SK-N-SH (cell line): ENCODE data around the gene AUTS2. TPM values are rescaled to one million over a fixed set of nuclear protein-coding genes. Genes with fewer than 3 reads are reported as not detected.

Source experiments
- CTCF ChIA-PET: fragments of 300-600, 350-600 bp; formaldehyde crosslinking; extraction: SDS; loops from one replicate; lab custom pipeline; 2021; lab: Yijun Ruan, JAX
- POLR2A ChIA-PET: fragments of 350-600 bp; sonication (Branson Sonifier 250); formaldehyde crosslinking; extraction: SDS; loops from one replicate; lab custom pipeline; 2020; ENCODE audit warnings: antibody characterized with exemption, inconsistent platforms; lab: Yijun Ruan, JAX
- DNase-seq: peaks from one replicate; pipeline ENCODE4 v3.0.0; 2012
- H2AFZ ChIP-seq: fragments of 200-600 bp; sonication (generic); 2 replicates; pipeline ENCODE4 v1.8.1; 2016; ENCODE audit warnings: antibody characterized with exemption, mild to moderate bottlenecking, low read depth
- H3F3A ChIP-seq: fragments of 200-600 bp; sonication (generic); replicated peaks from 2 replicates; pipeline ENCODE3; 2016; ENCODE audit warnings: antibody characterized with exemption, mild to moderate bottlenecking; ENCODE audit not compliant: insufficient read depth
- H3K27ac ChIP-seq, 2 experiments: fragments of 200-500 bp in 1 of 2; fragments of 200-600 bp in 1 of 2; sonication (Bioruptor generic) in 1 of 2; sonication (generic), shearing (Covaris generic) in 1 of 2; 2 replicates each; pipeline versions ENCODE4 v1.5.1 to v1.6.1; 2014 to 2016; ENCODE audit warnings: low read depth in 2 of 2, inconsistent platforms in 1 of 2, low read length in 1 of 2, mild to moderate bottlenecking in 1 of 2, mixed read lengths in 1 of 2
- H3K27me3 ChIP-seq: fragments of 200-600 bp; sonication (generic), shearing (Covaris generic); 2 replicates; pipeline ENCODE4 v1.6.1; 2016; ENCODE audit warnings: mixed run types; ENCODE audit not compliant: insufficient read depth
- H3K36me3 ChIP-seq, 2 experiments: fragments of 200-500 bp in 1 of 2; fragments of 200-600 bp in 1 of 2; sonication (Bioruptor generic) in 1 of 2; sonication (generic) in 1 of 2; replicated peaks in 1 of 2; 2 replicates each; pipeline versions ENCODE3 to v1.5.1; 2014 to 2016; ENCODE audit warnings: low read length in 1 of 2, mild to moderate bottlenecking in 1 of 2; ENCODE audit not compliant: insufficient read depth in 2 of 2, control insufficient read depth in 1 of 2
- H3K4me1 ChIP-seq, 2 experiments: fragments of 200-500 bp in 1 of 2; fragments of 200-600 bp in 1 of 2; sonication (Bioruptor generic) in 1 of 2; sonication (generic), shearing (Covaris generic) in 1 of 2; 2 replicates each; pipeline versions ENCODE4 v1.5.1 to v1.6.1; 2014 to 2016; ENCODE audit warnings: low read depth in 1 of 2, low read length in 1 of 2, mixed run types in 1 of 2; ENCODE audit not compliant: insufficient read depth in 2 of 2, control insufficient read depth in 1 of 2
- H3K4me2 ChIP-seq: fragments of 200-600 bp; sonication (generic), shearing (Covaris generic); 2 replicates; pipeline ENCODE4 v1.6.1; 2017; ENCODE audit warnings: mixed run types
- H3K4me3 ChIP-seq, 2 experiments: fragments of 200-500 bp in 1 of 2; fragments of 200-600 bp in 1 of 2; sonication (Bioruptor generic) in 1 of 2; sonication (generic), shearing (Covaris generic) in 1 of 2; 2 replicates each; pipeline versions ENCODE4 v1.5.1 to v1.8.1; 2014 to 2016; ENCODE audit warnings: low read depth in 2 of 2, inconsistent platforms in 1 of 2, low read length in 1 of 2, mild to moderate bottlenecking in 1 of 2, mixed read lengths in 1 of 2, moderate library complexity in 1 of 2
- H3K79me2 ChIP-seq: fragments of 200-600 bp; sonication (generic); 2 replicates; pipeline ENCODE4 v1.8.1; 2017; ENCODE audit warnings: mild to moderate bottlenecking; ENCODE audit not compliant: insufficient read depth
- H3K9ac ChIP-seq: fragments of 200-600 bp; sonication (generic); 2 replicates; pipeline ENCODE4 v1.6.1; 2017; ENCODE audit warnings: mixed run types
- H3K9me2 ChIP-seq: fragments of 200-600 bp; sonication (generic); 2 replicates; pipeline ENCODE4 v1.6.1; 2017; ENCODE audit warnings: mixed run types
- H3K9me3 ChIP-seq: fragments of 200-600 bp; sonication (generic); 2 replicates; pipeline ENCODE4 v1.6.1; 2017; ENCODE audit warnings: mixed run types, mild to moderate bottlenecking, moderate library complexity
- H4K20me1 ChIP-seq: fragments of 200-600 bp; sonication (generic); 2 replicates; pipeline ENCODE4 v1.6.1; 2017; ENCODE audit warnings: mild to moderate bottlenecking, mixed run types; ENCODE audit not compliant: insufficient read depth
- EZH2phosphoT487 ChIP-seq: fragments of 200-600 bp; sonication (generic); IDR thresholded peaks from 2 replicates; pipeline ENCODE4 v1.6.1; 2017; ENCODE audit warnings: low read depth, mixed run types, mild to moderate bottlenecking, antibody characterized with exemption, moderate library complexity, borderline replicate concordance
- FOSL2 ChIP-seq: IDR thresholded peaks from 2 replicates; pipeline ENCODE4 v1.4.0; 2012; ENCODE audit warnings: low read depth, mild to moderate bottlenecking, moderate library complexity, borderline replicate concordance
- GABPA ChIP-seq: IDR thresholded peaks from 2 replicates; pipeline ENCODE4 v1.4.0; 2012; ENCODE audit warnings: low read depth, mild to moderate bottlenecking
- IRF3 ChIP-seq: fragments of 150-350 bp; IDR thresholded peaks from 2 replicates; pipeline ENCODE4 v1.6.1; 2016; ENCODE audit warnings: mild to moderate bottlenecking, low read depth, low read length
- MAX ChIP-seq: IDR thresholded peaks from 2 replicates; pipeline ENCODE4 v1.4.0; 2012; ENCODE audit warnings: low read depth
- NFIC ChIP-seq: IDR thresholded peaks from 2 replicates; pipeline ENCODE4 v1.4.0; 2012; ENCODE audit warnings: borderline replicate concordance
- NRF1 ChIP-seq: IDR thresholded peaks from 2 replicates; pipeline ENCODE4 v1.6.1; 2012; ENCODE audit warnings: low read depth, mild to moderate bottlenecking, low read length
- PBX3 ChIP-seq: IDR thresholded peaks from 2 replicates; pipeline ENCODE4; 2012
- REST ChIP-seq: IDR thresholded peaks from 2 replicates; pipeline ENCODE4 v1.6.1; 2012; ENCODE audit warnings: mild to moderate bottlenecking, low read depth, low read length, moderate library complexity
- RFX5 ChIP-seq: IDR thresholded peaks from 2 replicates; pipeline ENCODE4 v1.6.1; 2012; ENCODE audit warnings: mild to moderate bottlenecking, improper control_type of control experiment, low read length
- SIN3A ChIP-seq: IDR thresholded peaks from 2 replicates; pipeline ENCODE4 v1.6.1; 2012; ENCODE audit warnings: low read depth, mild to moderate bottlenecking, low read length, moderate library complexity, borderline replicate concordance
- SMC3 ChIP-seq: IDR thresholded peaks from 2 replicates; pipeline ENCODE4 v1.6.1; 2012; ENCODE audit warnings: low read depth, low read length, improper control_type of control experiment
- TEAD4 ChIP-seq: IDR thresholded peaks from 2 replicates; pipeline ENCODE4 v1.4.0; 2012; ENCODE audit warnings: mild to moderate bottlenecking, borderline replicate concordance; ENCODE audit not compliant: insufficient read depth
- USF1 ChIP-seq: IDR thresholded peaks from 2 replicates; pipeline ENCODE4 v1.4.0; 2012; ENCODE audit warnings: low read depth, borderline replicate concordance
- USF2 ChIP-seq: fragments of 150-350 bp; IDR thresholded peaks from 2 replicates; pipeline ENCODE4 v1.6.1; 2017; ENCODE audit warnings: antibody characterized with exemption, low read length, low read depth, borderline replicate concordance
- ZBTB33 ChIP-seq: IDR thresholded peaks from 2 replicates; pipeline ENCODE4 v1.4.0; 2012; ENCODE audit warnings: low read depth, borderline replicate concordance
- WGBS: methylation state at CpG from one replicate; pipeline ENCODE4 v1.1.6; 2017; ENCODE audit warnings: low lambda C conversion rate; 5-methylcytosine and 5-hydroxymethylcytosine counted together
- polyA plus RNA-seq, 3 experiments: library from polyadenylated mRNA; depleted of rRNA; stranded (reverse); fragments of >200 nt; gene quantifications; 2 replicates each; pipeline ENCODE4 v1.2.3, GENCODE V29; 2012

AUTS2 gene
- polyA plus RNA-seq, 1 of the 3 experiments (the other 2 are of a cell fraction): 15.6 TPM

GRCh38 chr7:70487428-70487827 lies 889.2 kb downstream of the AUTS2 start:
- H3K4me2 ChIP-seq: no peak overlapping the region
- no peak overlapping the region for H3K9ac ChIP-seq
- H3F3A ChIP-seq: no peaks in the 10 kb centered on the region
- TF ChIP-seq PBX3: no peak
- no peak for TF ChIP-seq NFIC
- no peak for TF ChIP-seq ZBTB33
- no peak for TF ChIP-seq USF2
- no peak for TF ChIP-seq NRF1
- no peak for TF ChIP-seq EZH2phosphoT487
- no peak for TF ChIP-seq USF1
- no peak for TF ChIP-seq SMC3
- no peak for TF ChIP-seq FOSL2
- no peak for TF ChIP-seq RFX5
- TF ChIP-seq MAX: no peak
- no peak for TF ChIP-seq GABPA
- TF ChIP-seq SIN3A: no peak
- no peak for TF ChIP-seq REST
- TF ChIP-seq TEAD4: no peak
- no peak for TF ChIP-seq IRF3
- no peaks in the 10 kb centered on the region for H4K20me1 ChIP-seq
- H3K36me3 ChIP-seq: peaks cover 0 to 4% of the 10 kb centered on the region in 2 experiments
- H3K9me2 ChIP-seq: no peaks in the 10 kb centered on the region
- H3K9me3 ChIP-seq: no peaks in the 10 kb centered on the region
- 91% methylated on average over 10 of the region's 10 CpGs for WGBS
- no peak for DNase-seq
- no peak overlapping the region for H3K4me3 ChIP-seq
- CTCF ChIA-PET: interaction anchor here (1.0 to 1.6 kb wide), 3 partner anchors 11 to 13 kb away, joined by 3 to 4 read pairs (median 4); no protein-coding TSS in a partner anchor
- H2AFZ ChIP-seq: no peak overlapping the region
- peaks cover 0 to 4% of the 10 kb centered on the region in 2 experiments; a peak in 2 of 4 replicates for H3K4me1 ChIP-seq
- no peaks in the 10 kb centered on the region for H3K27me3 ChIP-seq
- POLR2A ChIA-PET: interaction anchor here (1.1 kb wide), 1 partner anchor 80 kb away, joined by 4 read pairs; no protein-coding TSS in a partner anchor
- H3K27ac ChIP-seq: no peak overlapping the region
- no peaks in the 10 kb centered on the region for H3K79me2 ChIP-seq
